Right lobe of liver (tissue), 6 donors: ENCODE measurements around the gene PRDM16. TPM values are rescaled to one million over a fixed set of nuclear protein-coding genes. Genes with fewer than 3 reads are reported as not detected.

Experiments
- ATAC-seq, 4 donors: fragments of 200-7000 bp; cut with Tn5 transposase; one replicate each; pipeline ENCODE4 v1.9.1; 2020; ENCODE audit warnings: mild to moderate bottlenecking in 4 of 4, moderate library complexity in 4 of 4
- DNase-seq, 3 donors: peaks; one replicate each; pipeline ENCODE4 v3.0.0-alpha.2; 2020
- H3K27ac ChIP-seq, 3 donors: fragments of 200-600 bp; one replicate each; pipeline ENCODE4 v1.8.0; 2022
- H3K27me3 ChIP-seq, 2 donors: fragments of 200-600 bp; one replicate each; pipeline ENCODE4 v1.8.0; 2022
- H3K36me3 ChIP-seq, 4 donors: fragments of 200-600 bp; sonication (generic) in 1 of 4; one replicate each; pipeline versions ENCODE4 v1.5.1 to v1.8.0; 2017 to 2022; ENCODE audit warnings: control low read depth in 1 of 4
- H3K4me1 ChIP-seq, 4 donors: fragments of 200-600 bp; sonication (generic) in 1 of 4; one replicate each; pipeline versions ENCODE4 v1.5.1 to v1.8.0; 2017 to 2022; ENCODE audit warnings: control low read depth in 1 of 4
- H3K4me3 ChIP-seq, 3 donors: fragments of 200-600 bp; one replicate each; pipeline ENCODE4 v1.8.0; 2022
- H3K9me3 ChIP-seq, 4 donors: fragments of 200-600 bp; sonication (generic) in 1 of 4; one replicate each; pipeline versions ENCODE4 v1.5.1 to v1.8.0; 2017 to 2022; ENCODE audit warnings: control low read depth in 1 of 4
- CTCF ChIP-seq, 4 donors: fragments of 200-600 bp in 3 of 4; fragments of 450-650 bp in 1 of 4; IDR thresholded peaks; one replicate each; pipeline versions ENCODE4 v1.5.1 to v1.8.0; 2016 to 2022; ENCODE audit warnings: antibody characterized with exemption in 4 of 4, mild to moderate bottlenecking in 2 of 4
- POLR2A ChIP-seq: fragments of 450-650 bp; IDR thresholded peaks from one replicate; pipeline ENCODE4 v1.6.1; 2017; ENCODE audit warnings: antibody characterized with exemption, mild to moderate bottlenecking
- WGBS: methylation state at CpG from one replicate; pipeline ENCODE4 v1.1.6; 2018; ENCODE audit warnings: low coverage, low lambda C conversion rate; ENCODE audit not compliant: insufficient coverage; ENCODE audit errors: missing lambda C conversion rate; 5-methylcytosine and 5-hydroxymethylcytosine counted together
- intact Hi-C, 2 donors: fragments of 100-400 bp; cut with DNase I; formaldehyde crosslinking; loops; one replicate each; pipeline versions ENCODE4 v1.11.2 to v1.14.1; 2022
- total RNA-seq, 6 experiments: library from RNA; depleted of rRNA in 2 of 6; stranded (reverse); fragments of >200 nt in 2 of 6; fragmentation: NEBNext Ultra II Directional in 3 of 6; extraction: Animal tissue kit (Norgen Biotek cat#: 25700) in 3 of 6; gene quantifications; one replicate each; pipeline versions ENCODE4 v1.1.0 to v1.2.4, GENCODE V29; 2016 to 2023
- donor health status: DM: no; HTN: yes; CAD: no.
- donor health status: DM: no; HTN: no; CAD: no.
- donor health status: DM: no; HTN: no; CAD: no.
- donor health status: DM: no; HTN: yes; CAD: no.
- donor health status: DM: no; HTN: yes; CAD: no.

The PRDM16 gene
- total RNA-seq, 6 experiments from 2014 or later = 0.06 to 0.75 (median 0.28) TPM

GRCh38 chr1:3067671-3068563, 1.1 kb upstream of the PRDM16 start:
- H3K4me1 ChIP-seq = peaks cover 0 to 23% (median 3%) of the 10 kb centered on the region in 4 donors
- peaks cover 0 to 39% of the 10 kb centered on the region in 2 donors for H3K27me3 ChIP-seq
- no peak for TF ChIP-seq CTCF (IDR thresholded peaks at IDR 0.05)
- TF ChIP-seq POLR2A = no peak
- no peak overlapping the region for H3K27ac ChIP-seq
- intact Hi-C loops = loop anchor here in 1 of 2 donors (5.0 kb wide), 1 partner anchor 214 kb away; no protein-coding TSS in a partner anchor
- no peaks in the 10 kb centered on the region for H3K9me3 ChIP-seq
- peak in 2 of 3 donors; percentile 21 to 48 for DNase-seq
- WGBS = 3% methylated on average over 18 of the region's 97 CpGs
- no peak for ATAC-seq
- H3K36me3 ChIP-seq = no peaks in the 10 kb centered on the region
- H3K4me3 ChIP-seq = peak overlapping the region in 2 of 3 donors; percentile 2 to 24

- DNase-seq = peak in 2 of 3 donors; percentile 43 to 51
- H3K36me3 ChIP-seq = no peaks in the 10 kb centered on the region
- TF ChIP-seq POLR2A (no peak), CTCF (IDR thresholded peaks at IDR 0.05) (peak in 3 of 4 donors; percentile 36 to 38 (median 38))
- intact Hi-C loops = loop anchor here in 1 of 2 donors (5.0 kb wide), 1 partner anchor 213 kb away; no protein-coding TSS in a partner anchor
- peak; percentile 53 to 67 (median 62) for ATAC-seq
- peaks cover 0 to 13% (median 0%) of the 10 kb centered on the region in 4 donors for H3K4me1 ChIP-seq
- H3K9me3 ChIP-seq = no peaks in the 10 kb centered on the region
- WGBS = no CpG with 5 or more reads among the region's 91 CpGs
- H3K27me3 ChIP-seq = peaks cover 0 to 27% of the 10 kb centered on the region in 2 donors
- H3K4me3 ChIP-seq = peak overlapping the region; percentile 62 to 65 (median 63)
- H3K27ac ChIP-seq = no peak overlapping the region
Measured at GRCh38 chr1:3069491-3070308, 697 bp downstream of the PRDM16 start.

- H3K9me3 ChIP-seq = no peaks in the 10 kb centered on the region
- no peak overlapping the region for H3K27ac ChIP-seq
- no peaks in the 10 kb centered on the region for H3K36me3 ChIP-seq
- H3K4me1 ChIP-seq = peaks cover 0 to 13% (median 0%) of the 10 kb centered on the region in 4 donors
- TF ChIP-seq CTCF (IDR thresholded peaks at IDR 0.05) (no peak), POLR2A (no peak)
- ATAC-seq = no peak
- no CpG with 5 or more reads among the region's 57 CpGs for WGBS
- intact Hi-C loops = no loop called here
- peak overlapping the region in 2 of 3 donors; percentile 63 to 65 for H3K4me3 ChIP-seq
- no peak for DNase-seq
- H3K27me3 ChIP-seq = peaks cover 0 to 24% of the 10 kb centered on the region in 2 donors
Measured at GRCh38 chr1:3070309-3070643, 1.3 kb downstream of the PRDM16 start.

- H3K27ac ChIP-seq = no peak overlapping the region
- peaks cover 0 to 13% (median 0%) of the 10 kb centered on the region in 4 donors for H3K4me1 ChIP-seq
- H3K4me3 ChIP-seq = peak overlapping the region in 2 of 3 donors; percentile 28 to 63
- intact Hi-C loops = no loop called here
- peaks cover 0 to 24% of the 10 kb centered on the region in 2 donors for H3K27me3 ChIP-seq
- H3K36me3 ChIP-seq = no peaks in the 10 kb centered on the region
- ATAC-seq = no peak
- peak in 2 of 3 donors; percentile 22 to 53 for DNase-seq
- 40% methylated on average over 8 of the region's 97 CpGs for WGBS
- no peaks in the 10 kb centered on the region for H3K9me3 ChIP-seq
- TF ChIP-seq POLR2A (no peak), CTCF (IDR thresholded peaks at IDR 0.05) (no peak)
Measured at GRCh38 chr1:3070644-3071564, 1.9 kb downstream of the PRDM16 start.
